Epithelial cell of proximal tubule (primary cell): ENCODE results near the gene ICAM2. TPM values are rescaled to one million over a fixed set of nuclear protein-coding genes. Genes with fewer than 3 reads are reported as not detected.

Experiments used
- DNase-seq: peaks from one replicate; pipeline ENCODE4 v3.0.0-alpha.2; 2011; ENCODE audit warnings: low read depth
- H3K4me3 ChIP-seq: 2 replicates; pipeline ENCODE4 v1.5.1; 2011; ENCODE audit warnings: low read depth, mild to moderate bottlenecking, low read length
- total RNA-seq: library from RNA; depleted of rRNA; stranded (reverse); fragments of >200 nt; gene quantifications from 2 replicates; pipeline ENCODE4 v1.2.3, GENCODE V29; 2015
- TF ChIP-seq, protein P1 (sequence below): conservative IDR thresholded peaks from 2 replicates; pipeline ENCODE4 v1.5.1; 2012; ENCODE audit warnings: low read depth, mild to moderate bottlenecking, low read length

ICAM2 gene
- total RNA-seq, 1 donor from 2014 or later: 19.9 TPM

DNA sequence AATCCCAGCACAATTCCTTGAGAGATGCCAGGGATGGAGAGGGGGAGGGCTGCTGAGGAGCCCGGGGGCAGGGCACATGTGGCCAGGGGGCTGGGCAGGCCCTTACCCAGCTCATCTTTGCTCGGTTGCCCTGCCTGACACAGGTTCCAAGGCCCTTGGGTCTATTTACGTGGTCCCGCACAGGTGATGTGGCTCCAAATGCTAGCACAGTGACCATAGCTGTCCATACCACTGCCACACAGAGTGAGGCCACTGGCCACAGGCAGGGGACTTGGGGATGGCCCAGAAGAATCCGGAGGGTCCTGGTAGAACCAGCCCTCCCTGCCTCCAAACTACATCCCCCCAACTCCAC lies 32.3 kb downstream of the ICAM2 start:
- no peak overlapping the region for H3K4me3 ChIP-seq
- no peak for DNase-seq
- TF ChIP-seq, protein P1, sequence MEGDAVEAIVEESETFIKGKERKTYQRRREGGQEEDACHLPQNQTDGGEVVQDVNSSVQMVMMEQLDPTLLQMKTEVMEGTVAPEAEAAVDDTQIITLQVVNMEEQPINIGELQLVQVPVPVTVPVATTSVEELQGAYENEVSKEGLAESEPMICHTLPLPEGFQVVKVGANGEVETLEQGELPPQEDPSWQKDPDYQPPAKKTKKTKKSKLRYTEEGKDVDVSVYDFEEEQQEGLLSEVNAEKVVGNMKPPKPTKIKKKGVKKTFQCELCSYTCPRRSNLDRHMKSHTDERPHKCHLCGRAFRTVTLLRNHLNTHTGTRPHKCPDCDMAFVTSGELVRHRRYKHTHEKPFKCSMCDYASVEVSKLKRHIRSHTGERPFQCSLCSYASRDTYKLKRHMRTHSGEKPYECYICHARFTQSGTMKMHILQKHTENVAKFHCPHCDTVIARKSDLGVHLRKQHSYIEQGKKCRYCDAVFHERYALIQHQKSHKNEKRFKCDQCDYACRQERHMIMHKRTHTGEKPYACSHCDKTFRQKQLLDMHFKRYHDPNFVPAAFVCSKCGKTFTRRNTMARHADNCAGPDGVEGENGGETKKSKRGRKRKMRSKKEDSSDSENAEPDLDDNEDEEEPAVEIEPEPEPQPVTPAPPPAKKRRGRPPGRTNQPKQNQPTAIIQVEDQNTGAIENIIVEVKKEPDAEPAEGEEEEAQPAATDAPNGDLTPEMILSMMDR: no peak

DNA sequence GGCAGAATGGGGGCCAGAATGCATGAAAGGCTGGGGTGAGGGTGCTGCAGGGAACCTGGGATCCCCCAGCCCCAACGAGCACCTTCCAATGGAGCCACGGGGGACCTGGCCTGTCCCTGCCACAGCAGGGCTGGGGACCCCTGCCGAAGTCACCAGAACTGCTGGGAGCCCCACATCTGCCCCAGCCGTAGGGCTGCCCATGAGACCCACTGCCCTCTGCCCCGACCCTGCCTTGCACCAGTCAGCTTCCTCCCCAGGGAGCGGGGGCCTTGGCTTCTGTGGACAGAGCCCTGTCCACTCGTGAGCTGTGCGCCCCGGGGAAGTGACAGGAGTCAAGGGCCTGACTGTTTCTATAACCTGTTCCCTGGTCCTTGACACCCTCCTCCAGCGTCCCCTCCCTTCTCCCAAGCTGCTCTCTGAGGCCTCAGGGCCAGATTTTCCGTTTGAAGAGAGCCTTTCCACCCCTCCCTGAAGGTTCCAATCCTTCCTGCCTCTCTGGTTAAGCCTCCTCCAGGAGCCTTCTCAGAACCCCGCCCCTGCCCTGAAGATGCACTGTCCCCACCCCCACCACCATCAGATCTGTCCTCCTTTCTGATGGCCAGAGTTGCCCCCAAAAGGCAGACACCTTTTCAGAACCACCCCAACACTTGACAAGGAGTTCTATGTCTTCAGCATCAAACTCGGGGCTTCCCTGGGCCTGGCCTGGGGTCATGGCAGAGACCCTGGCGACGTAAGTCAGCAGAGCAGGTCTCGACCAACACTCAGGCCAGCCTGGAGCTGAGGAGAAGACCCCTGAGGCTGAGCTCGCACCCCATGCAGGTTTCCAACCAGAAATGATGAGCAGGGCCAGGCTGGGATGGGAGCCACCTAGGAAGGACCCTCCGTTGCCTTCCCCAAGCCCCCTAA lies 33.0 kb downstream of the ICAM2 start:
- DNase-seq: no peak
- TF ChIP-seq, protein P1: no peak
- no peak overlapping the region for H3K4me3 ChIP-seq

DNA sequence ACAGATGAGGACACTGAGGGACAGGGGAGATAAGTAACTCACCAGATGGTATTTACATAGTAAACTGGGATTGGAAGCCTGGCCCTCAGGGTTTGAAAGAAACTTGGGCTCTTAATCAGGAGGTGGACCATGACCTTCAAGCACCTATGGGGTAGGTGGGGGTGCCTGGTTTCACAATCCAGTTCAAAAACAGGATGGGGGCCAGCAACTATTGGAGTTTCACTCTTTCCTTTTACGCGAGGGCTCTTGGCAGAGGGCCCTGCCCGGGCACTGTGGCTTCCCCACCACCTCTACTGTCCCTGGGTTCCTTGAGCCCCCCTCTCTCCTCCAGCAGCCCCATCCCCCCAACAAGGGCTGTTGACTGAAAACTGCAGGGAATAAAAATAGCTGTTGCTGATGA lies 33.6 kb downstream of the ICAM2 start:
- no peak for DNase-seq
- TF ChIP-seq, protein P1: no peak
- no peak overlapping the region for H3K4me3 ChIP-seq

DNA sequence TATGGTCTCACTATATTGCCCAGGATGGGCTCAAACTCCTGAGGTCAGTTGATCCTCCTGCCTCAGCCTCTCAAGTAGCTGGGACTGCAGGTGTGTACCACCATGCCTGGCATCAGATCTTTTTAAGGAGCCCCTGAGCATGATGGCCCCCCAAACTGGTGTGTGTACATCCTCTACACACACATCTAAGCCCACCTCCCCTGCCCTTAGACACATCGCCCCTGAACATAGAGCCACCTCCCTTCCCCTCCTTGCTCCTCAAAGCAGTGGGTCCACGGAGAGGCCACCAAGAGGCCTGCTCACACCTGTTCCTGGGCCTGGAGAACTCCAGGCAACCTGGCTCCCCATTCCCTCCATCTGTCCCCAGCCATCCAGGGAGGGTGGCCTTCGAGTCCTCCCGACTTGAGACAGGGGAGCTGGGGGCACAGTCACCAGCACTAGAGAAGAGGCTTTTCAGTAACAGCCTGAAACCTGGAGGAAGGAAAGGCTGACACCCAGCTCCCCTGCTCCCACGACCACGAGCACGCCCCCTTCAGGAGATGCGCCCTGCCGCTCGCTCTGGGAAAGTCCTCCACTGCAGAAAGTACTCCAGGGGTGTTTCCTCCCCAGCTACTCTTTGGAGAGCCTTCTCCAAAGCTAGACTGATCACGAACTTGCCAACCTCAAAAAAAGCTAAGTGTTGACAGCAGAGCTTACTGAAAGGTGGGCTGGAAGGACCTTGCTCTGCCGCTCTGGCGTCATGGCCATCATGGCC lies 34.9 kb downstream of the ICAM2 start:
- no peak overlapping the region for H3K4me3 ChIP-seq
- no peak for DNase-seq
- TF ChIP-seq, protein P1: no peak

DNA sequence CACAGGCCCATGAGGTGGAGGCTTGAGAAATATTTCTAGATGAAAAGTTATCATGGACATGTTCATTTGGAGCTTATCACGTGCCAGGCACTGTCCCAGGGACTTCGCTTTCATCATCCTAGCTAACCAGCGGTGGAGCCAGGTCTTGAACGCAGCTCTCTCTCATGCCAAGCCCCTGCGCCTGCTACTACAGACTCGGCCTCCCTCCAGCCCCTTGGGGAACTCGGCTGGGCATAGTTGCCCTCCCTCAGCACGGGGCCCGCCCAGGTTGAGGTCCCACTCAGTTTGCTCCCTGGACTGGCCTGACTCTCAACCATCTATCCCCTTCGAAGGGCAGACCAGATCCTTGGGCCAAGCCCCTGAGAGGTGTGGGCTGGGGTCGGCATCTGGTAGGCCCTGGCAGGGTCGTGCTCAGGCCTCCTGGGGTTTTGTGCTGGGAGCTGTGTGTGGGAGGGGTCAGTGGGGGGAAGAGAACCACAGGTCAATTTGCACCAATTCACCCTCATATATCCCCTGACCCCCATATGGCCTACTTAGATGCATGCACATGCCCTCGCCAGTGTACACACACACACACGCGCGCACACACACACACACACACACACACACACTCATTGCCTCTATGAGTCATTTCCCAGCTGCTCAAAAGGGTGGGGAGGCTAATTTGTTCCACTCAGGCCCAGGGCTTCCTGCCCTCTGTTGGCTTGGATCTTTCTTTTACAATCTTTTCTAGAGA lies 35.6 kb downstream of the ICAM2 start:
- TF ChIP-seq, protein P1: no peak
- H3K4me3 ChIP-seq: no peak overlapping the region
- no peak for DNase-seq

DNA sequence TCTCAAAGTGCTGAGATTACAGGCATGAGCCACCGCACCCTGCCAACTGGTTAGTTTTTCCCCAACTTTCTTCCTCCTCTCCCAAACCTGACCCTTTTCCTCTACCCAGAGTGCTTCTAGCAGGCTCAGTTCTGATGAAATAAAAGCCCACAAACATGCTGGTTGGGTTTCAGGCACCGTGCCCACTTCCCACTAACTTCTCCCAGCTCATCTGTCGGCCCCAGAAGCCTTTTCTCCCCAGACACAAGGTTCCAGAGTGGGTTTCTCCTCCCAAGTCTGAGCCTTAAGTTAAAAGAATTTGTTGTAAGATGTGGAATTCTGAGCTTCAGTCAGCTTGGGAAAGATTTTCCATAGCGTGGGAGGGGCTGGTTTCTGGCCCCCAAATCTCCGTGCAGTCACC lies 36.2 kb downstream of the ICAM2 start:
- DNase-seq: no peak
- TF ChIP-seq, protein P1: no peak
- H3K4me3 ChIP-seq: no peak overlapping the region
